SK-N-SH treated with all-trans-retinoic acid at 6 μM for 48 hours (cell line): ENCODE results near the gene DCN.

Source experiments
- ATAC-seq: fragments of 200-7000 bp; cut with Tn5 transposase; 3 replicates; pipeline ENCODE4 v1.9.1; 2020; ENCODE audit warnings: mild to moderate bottlenecking, moderate library complexity
- ARNTL ChIP-seq: fragments of 450-650 bp; formaldehyde crosslinking; IDR thresholded peaks from 2 replicates; pipeline ENCODE4 v1.5.0; 2020; ENCODE audit warnings: low read depth, mild to moderate bottlenecking, moderate library complexity, borderline replicate concordance
- BACH2 ChIP-seq: fragments of 250-450 bp; sonication (Bioruptor Pico); IDR thresholded peaks from 2 replicates; pipeline ENCODE4 v1.9.0; 2021; ENCODE audit warnings: mild to moderate bottlenecking, borderline replicate concordance
- CREB5 ChIP-seq: fragments of 250-450 bp; sonication (Bioruptor Pico); IDR thresholded peaks from 2 replicates; pipeline ENCODE4 v1.5.1; 2020; ENCODE audit warnings: low read depth, mild to moderate bottlenecking, moderate library complexity
- CSDC2 ChIP-seq: fragments of 250-450 bp; sonication (Bioruptor Pico); IDR thresholded peaks from 2 replicates; pipeline ENCODE4 v1.5.0; 2020; ENCODE audit warnings: mild to moderate bottlenecking, moderate library complexity
- PATZ1 ChIP-seq: fragments of 250-450 bp; sonication (Bioruptor Pico); IDR thresholded peaks from 2 replicates; pipeline ENCODE4 v1.8.0; 2020; ENCODE audit warnings: mild to moderate bottlenecking, moderate library complexity, borderline replicate concordance
- POU6F1 ChIP-seq: fragments of 250-450 bp; sonication (Bioruptor Pico); IDR thresholded peaks from 2 replicates; pipeline ENCODE4 v1.8.0; 2021; ENCODE audit warnings: low read depth, mild to moderate bottlenecking, moderate library complexity, borderline replicate concordance
- PPARA ChIP-seq: fragments of 250-450 bp; sonication (Bioruptor Pico); IDR thresholded peaks from 2 replicates; pipeline ENCODE4 v1.5.0; 2020; ENCODE audit warnings: mild to moderate bottlenecking, borderline replicate concordance
- TCF4 ChIP-seq: fragments of 250-450 bp; sonication (Bioruptor Pico); IDR thresholded peaks from 2 replicates; pipeline ENCODE4 v1.8.0; 2021; ENCODE audit warnings: mild to moderate bottlenecking, moderate library complexity, borderline replicate concordance
- TOX ChIP-seq: fragments of 250-450 bp; sonication (Bioruptor Pico); IDR thresholded peaks from 2 replicates; pipeline ENCODE4 v1.8.0; 2021; ENCODE audit warnings: mild to moderate bottlenecking, moderate library complexity, borderline replicate concordance
- ZC3H10 ChIP-seq: fragments of 250-450 bp; sonication (Bioruptor Pico); IDR thresholded peaks from 2 replicates; pipeline ENCODE4 v1.5.1; 2021; ENCODE audit warnings: mild to moderate bottlenecking, moderate library complexity
- ZNF565 ChIP-seq: fragments of 450-650 bp; formaldehyde crosslinking; conservative IDR thresholded peaks from 2 replicates; pipeline ENCODE4 v1.5.0; 2020; ENCODE audit warnings: low read depth, mild to moderate bottlenecking, moderate library complexity
- ZNF70 ChIP-seq: fragments of 450-650 bp; formaldehyde crosslinking; IDR thresholded peaks from 2 replicates; pipeline ENCODE4 v1.5.0; 2020; ENCODE audit warnings: mild to moderate bottlenecking, moderate library complexity
- ZNF8 ChIP-seq: fragments of 450-650 bp; formaldehyde crosslinking; IDR thresholded peaks from 2 replicates; pipeline ENCODE4 v1.5.0; 2020; ENCODE audit warnings: mild to moderate bottlenecking, moderate library complexity

Gene DCN

GRCh38 chr12:91183551-91183950 lies 934 bp upstream of the DCN start:
- no peak for ATAC-seq

GRCh38 chr12:91180582-91181395 lies 1.8 kb downstream of the DCN start:
- TF ChIP-seq TCF4 (CRISPR knock-in tag) (peak; percentile 46; the same call in 1 of the 2 replicates), BACH2 (CRISPR knock-in tag) (no peak), PPARA (CRISPR knock-in tag) (no peak), ZNF565 (no peak)
- peak; percentile 94 for ATAC-seq

More at GRCh38 chr12:91183551-91183950, 934 bp upstream of the DCN start:
- TF ChIP-seq TOX (CRISPR knock-in tag) (no peak), ZC3H10 (no peak)

GRCh38 chr12:91179966-91180561 lies 2.6 kb downstream of the DCN start:
- peak; percentile 13 for ATAC-seq
- TF ChIP-seq TOX (CRISPR knock-in tag) (no peak), ZNF70 (CRISPR knock-in tag) (no peak), ZNF565 (no peak), TCF4 (CRISPR knock-in tag) (no peak), CSDC2 (CRISPR knock-in tag) (no peak), ARNTL (CRISPR knock-in tag) (no peak), CREB5 (CRISPR knock-in tag) (no peak), ZNF8 (CRISPR knock-in tag) (no peak)

GRCh38 chr12:91179315-91179714 lies 3.3 kb downstream of the DCN start:
- ATAC-seq = no peak

More at GRCh38 chr12:91179315-91179714, 3.3 kb downstream of the DCN start:
- TF ChIP-seq ZNF8 (CRISPR knock-in tag) (no peak), PATZ1 (CRISPR knock-in tag) (no peak), CREB5 (CRISPR knock-in tag) (no peak), POU6F1 (no peak)
